HEK293 (cell line): ENCODE results near the gene CPAMD8.

Experiments used
- CTCF ChIA-PET: fragments of 350-600 bp; formaldehyde crosslinking; extraction: SDS; loops from one replicate; lab custom pipeline; 2021; ENCODE audit warnings: antibody characterized with exemption; lab: Yijun Ruan, JAX
- POLR2A ChIA-PET: fragments of 300-600 bp; formaldehyde crosslinking; extraction: SDS; loops from one replicate; lab custom pipeline; 2020; ENCODE audit warnings: antibody characterized with exemption, inconsistent platforms; lab: Yijun Ruan, JAX
- H3K27ac ChIP-seq: fragments of 200-500 bp; sonication (Bioruptor generic); 2 replicates; pipeline ENCODE4 v1.5.1; 2014; ENCODE audit warnings: low read depth, low read length, control low read depth, inconsistent platforms; ENCODE audit errors: extremely low read depth
- H3K36me3 ChIP-seq, 2 experiments: fragments of 200-500 bp in 1 of 2; sonication (Bioruptor generic) in 1 of 2; 1 replicate in 1 of 2; 2 replicates in 1 of 2; pipeline ENCODE4 v1.5.1; 2014 to 2017; ENCODE audit warnings: inconsistent platforms in 2 of 2, low read length in 2 of 2; ENCODE audit not compliant: control insufficient read depth in 2 of 2, insufficient read depth in 1 of 2
- H3K4me1 ChIP-seq: fragments of 200-500 bp; sonication (Bioruptor generic); 2 replicates; pipeline ENCODE4 v1.5.1; 2014; ENCODE audit warnings: mild to moderate bottlenecking, low read length, inconsistent platforms; ENCODE audit not compliant: control insufficient read depth, insufficient read depth
- H3K4me3 ChIP-seq: 2 replicates; pipeline ENCODE4 v1.5.1; 2011; ENCODE audit warnings: low read depth, mild to moderate bottlenecking, control low read depth, low read length, moderate library complexity
- H3K9me3 ChIP-seq: fragments of 200-500 bp; sonication (Bioruptor generic); 2 replicates; pipeline ENCODE4 v1.5.1; 2014; ENCODE audit warnings: low read depth, low read length, inconsistent platforms; ENCODE audit not compliant: control insufficient read depth, insufficient read depth
- HIC1 ChIP-seq: fragments of 450-650 bp; formaldehyde crosslinking; IDR thresholded peaks from 2 replicates; pipeline ENCODE4 v1.5.1; 2016; ENCODE audit warnings: missing biosample characterization, missing genetic modification characterization
- HOXC10 ChIP-seq: sonication (generic); formaldehyde crosslinking; IDR thresholded peaks from 2 replicates; pipeline ENCODE4 v1.8.1; 2023; ENCODE audit warnings: mild to moderate bottlenecking, missing genetic modification reagents
- PRDM6 ChIP-seq: fragments of 450-650 bp; formaldehyde crosslinking; IDR thresholded peaks from 2 replicates; pipeline ENCODE4 v1.5.1; 2017; ENCODE audit warnings: missing biosample characterization, missing genetic modification characterization
- SCRT1 ChIP-seq: fragments of 450-650 bp; formaldehyde crosslinking; IDR thresholded peaks from 2 replicates; pipeline ENCODE4 v1.5.1; 2016; ENCODE audit warnings: missing biosample characterization, missing genetic modification characterization, borderline replicate concordance
- SP2 ChIP-seq: fragments of 450-650 bp; formaldehyde crosslinking; IDR thresholded peaks from 2 replicates; pipeline ENCODE4 v1.5.1; 2016; ENCODE audit warnings: missing biosample characterization, missing genetic modification characterization
- ZBTB17 ChIP-seq: fragments of 450-650 bp; formaldehyde crosslinking; IDR thresholded peaks from 2 replicates; pipeline ENCODE4 v1.5.1; 2016; ENCODE audit warnings: missing biosample characterization, missing genetic modification characterization
- ZBTB49 ChIP-seq: fragments of 450-650 bp; formaldehyde crosslinking; IDR thresholded peaks from 2 replicates; pipeline ENCODE4 v1.5.1; 2016; ENCODE audit warnings: missing biosample characterization, missing genetic modification characterization, low read depth
- ZBTB6 ChIP-seq: fragments of 450-650 bp; formaldehyde crosslinking; IDR thresholded peaks from 2 replicates; pipeline ENCODE4 v1.5.1; 2017; ENCODE audit warnings: missing biosample characterization, missing genetic modification characterization
- ZFP69B ChIP-seq: fragments of 450-650 bp; formaldehyde crosslinking; IDR thresholded peaks from 2 replicates; pipeline ENCODE4 v1.5.1; 2016; ENCODE audit warnings: missing biosample characterization, missing genetic modification characterization
- ZNF121 ChIP-seq: fragments of 450-650 bp; formaldehyde crosslinking; IDR thresholded peaks from 2 replicates; pipeline ENCODE4 v1.5.1; 2016; ENCODE audit warnings: missing biosample characterization, missing genetic modification characterization
- ZNF280D ChIP-seq: fragments of 450-650 bp; formaldehyde crosslinking; IDR thresholded peaks from 2 replicates; pipeline ENCODE4 v1.5.1; 2016; ENCODE audit warnings: missing biosample characterization, missing genetic modification characterization
- ZNF404 ChIP-seq: fragments of 450-650 bp; formaldehyde crosslinking; IDR thresholded peaks from 2 replicates; pipeline ENCODE4 v1.5.1; 2017; ENCODE audit warnings: missing biosample characterization, missing genetic modification characterization
- ZNF514 ChIP-seq: fragments of 450-650 bp; formaldehyde crosslinking; IDR thresholded peaks from 2 replicates; pipeline ENCODE4 v1.5.1; 2016; ENCODE audit warnings: missing biosample characterization, missing genetic modification characterization
- ZNF530 ChIP-seq: fragments of 450-650 bp; formaldehyde crosslinking; IDR thresholded peaks from 2 replicates; pipeline ENCODE4 v1.5.1; 2016; ENCODE audit warnings: low read depth, missing biosample characterization, missing genetic modification characterization
- ZNF555 ChIP-seq: fragments of 450-650 bp; formaldehyde crosslinking; conservative IDR thresholded peaks from 2 replicates; pipeline ENCODE4 v1.5.1; 2017; ENCODE audit warnings: missing biosample characterization, mild to moderate bottlenecking, missing genetic modification characterization, inconsistent platforms
- ZNF560 ChIP-seq: fragments of 450-650 bp; formaldehyde crosslinking; IDR thresholded peaks from 2 replicates; pipeline ENCODE4 v1.5.1; 2017; ENCODE audit warnings: missing biosample characterization, missing genetic modification characterization, borderline replicate concordance
- ZNF621 ChIP-seq: fragments of 450-650 bp; formaldehyde crosslinking; IDR thresholded peaks from 2 replicates; pipeline ENCODE4 v1.5.1; 2017; ENCODE audit warnings: missing biosample characterization, missing genetic modification characterization
- ZNF645 ChIP-seq: fragments of 450-650 bp; formaldehyde crosslinking; IDR thresholded peaks from 2 replicates; pipeline ENCODE4; 2016; ENCODE audit warnings: missing biosample characterization, missing genetic modification characterization
- ZNF776 ChIP-seq: fragments of 450-650 bp; formaldehyde crosslinking; IDR thresholded peaks from 2 replicates; pipeline ENCODE4 v1.5.0; 2017; ENCODE audit warnings: missing biosample characterization, missing genetic modification characterization, borderline replicate concordance
- ZNF830 ChIP-seq: fragments of 450-650 bp; IDR thresholded peaks from 2 replicates; pipeline ENCODE4 v1.5.0; 2018; ENCODE audit warnings: missing biosample characterization, missing genetic modification characterization, low read depth, mild to moderate bottlenecking, moderate library complexity
- ZSCAN5A ChIP-seq: fragments of 450-650 bp; formaldehyde crosslinking; IDR thresholded peaks from 2 replicates; pipeline ENCODE4 v1.5.1; 2016; ENCODE audit warnings: missing biosample characterization, missing genetic modification characterization

The CPAMD8 gene

GRCh38 chr19:17049711-17050280, 23.2 kb upstream of the CPAMD8 start:
- ChIA-PET CTCF (no interaction called here), POLR2A (no interaction called here)
- peaks cover 14 to 59% of the 10 kb centered on the region in 2 experiments for H3K36me3 ChIP-seq
- H3K9me3 ChIP-seq, result no peaks in the 10 kb centered on the region
- H3K4me3 ChIP-seq, result no peak overlapping the region
- no peaks in the 10 kb centered on the region for H3K4me1 ChIP-seq
- H3K27ac ChIP-seq, result no peak overlapping the region
- TF ChIP-seq ZBTB17 (tag by site-specific recombination) (no peak), ZBTB6 (tag by site-specific recombination) (no peak), SCRT1 (tag by site-specific recombination) (no peak), ZNF121 (tag by site-specific recombination) (no peak), ZNF830 (tag by site-specific recombination) (no peak), SP2 (tag by site-specific recombination) (no peak), ZNF560 (tag by site-specific recombination) (no peak), HOXC10 (no peak), PRDM6 (no peak)
- TF ChIP-seq, all 188 proteins: peak for 0

GRCh38 chr19:17048885-17049453, 22.4 kb upstream of the CPAMD8 start:
- peaks cover 14 to 52% of the 10 kb centered on the region in 2 experiments for H3K36me3 ChIP-seq
- CTCF ChIA-PET, result interaction anchor here (0.6 kb wide), 1 partner anchor 336 kb away, joined by 7 read pairs; no protein-coding TSS in a partner anchor
- no peaks in the 10 kb centered on the region for H3K4me1 ChIP-seq
- POLR2A ChIA-PET, result no interaction called here
- no peaks in the 10 kb centered on the region for H3K9me3 ChIP-seq
- no peak overlapping the region for H3K27ac ChIP-seq
- H3K4me3 ChIP-seq, result no peak overlapping the region
- no peak for TF ChIP-seq HIC1 (tag by site-specific recombination)
- TF ChIP-seq ZNF514 (tag by site-specific recombination), result no peak
- no peak for TF ChIP-seq ZNF776 (tag by site-specific recombination)
- no peak for TF ChIP-seq ZFP69B (tag by site-specific recombination)
- no peak for TF ChIP-seq ZNF530 (tag by site-specific recombination)
- TF ChIP-seq ZNF645 (tag by site-specific recombination), result no peak
- TF ChIP-seq ZNF280D (tag by site-specific recombination), result no peak
- TF ChIP-seq ZSCAN5A, result no peak
- TF ChIP-seq ZNF404 (tag by site-specific recombination), result no peak
- no peak for TF ChIP-seq ZBTB49 (tag by site-specific recombination)
- no peak for TF ChIP-seq ZNF555 (tag by site-specific recombination)
- TF ChIP-seq ZNF621, result no peak
